WTC11 (cell line): ENCODE data around the gene BRICD5. TPM values are rescaled to one million over a fixed set of nuclear protein-coding genes. Genes with fewer than 3 reads are reported as not detected.

Experiments used
- ATAC-seq: fragments of 200-7000 bp; cut with Tn5 transposase; 2 replicates; pipeline ENCODE4 v1.10.0; 2021; ENCODE audit warnings: mild to moderate bottlenecking, moderate library complexity
- CTCF ChIA-PET: fragments of 300-600 bp; sonication (Branson Sonifier 250); formaldehyde crosslinking; loops from one replicate; lab custom pipeline; 2021; ENCODE audit warnings: antibody characterized with exemption; lab: Charles Lee
- POLR2A ChIA-PET: fragments of 350-600 bp; sonication (Branson Sonifier 250); formaldehyde crosslinking; loops from one replicate; lab custom pipeline; 2021; ENCODE audit warnings: antibody characterized with exemption; lab: Charles Lee
- DNase-seq: peaks from one replicate; pipeline ENCODE4 v3.0.0; 2021; ENCODE audit warnings: low spot score
- H3K27ac Mint-ChIP-seq: 2 replicates; pipeline ENCODE4 v1.8.0; 2021; ENCODE audit warnings: mixed read lengths
- H3K27me3 Mint-ChIP-seq: 2 replicates; pipeline ENCODE4 v1.8.0; 2021; ENCODE audit warnings: low read depth, mild to moderate bottlenecking, moderate library complexity, mixed read lengths
- H3K36me3 Mint-ChIP-seq: 2 replicates; pipeline ENCODE4 v1.8.0; 2021; ENCODE audit warnings: mixed read lengths
- H3K4me1 Mint-ChIP-seq: 2 replicates; pipeline ENCODE4 v1.8.0; 2022; ENCODE audit warnings: mixed read lengths
- H3K4me3 Mint-ChIP-seq: 2 replicates; pipeline ENCODE4 v1.8.0; 2021; ENCODE audit warnings: mild to moderate bottlenecking, moderate library complexity, mixed read lengths
- H3K9me3 Mint-ChIP-seq: 2 replicates; pipeline ENCODE4 v1.8.0; 2021; ENCODE audit warnings: mixed read lengths
- AR ChIP-seq: fragments of 250-450 bp; sonication (Bioruptor Pico); IDR thresholded peaks from 2 replicates; pipeline ENCODE4 v1.9.0; 2021; ENCODE audit warnings: mild to moderate bottlenecking
- CDX4 ChIP-seq: fragments of 250-450 bp; sonication (Bioruptor Pico); IDR thresholded peaks from 2 replicates; pipeline ENCODE4 v1.9.0; 2021; ENCODE audit warnings: moderate library complexity, mild to moderate bottlenecking, inconsistent platforms, borderline replicate concordance
- CREB1 ChIP-seq: sonication (generic); formaldehyde crosslinking; IDR thresholded peaks from 2 replicates; pipeline ENCODE4 v1.8.0; 2023; ENCODE audit warnings: mild to moderate bottlenecking, missing genetic modification reagents
- ETV6 ChIP-seq: sonication (generic); formaldehyde crosslinking; IDR thresholded peaks from 2 replicates; pipeline ENCODE4 v1.8.1; 2022; ENCODE audit warnings: mild to moderate bottlenecking, missing genetic modification reagents
- FOXJ3 ChIP-seq: sonication (generic); formaldehyde crosslinking; IDR thresholded peaks from 2 replicates; pipeline ENCODE4 v1.9.0; 2021; ENCODE audit warnings: missing genetic modification reagents, mild to moderate bottlenecking, borderline replicate concordance
- FOXP1 ChIP-seq: sonication (generic); formaldehyde crosslinking; IDR thresholded peaks from 2 replicates; pipeline ENCODE4 v1.8.0; 2022; ENCODE audit warnings: missing genetic modification reagents, mild to moderate bottlenecking, moderate library complexity, borderline replicate concordance
- GTF2I ChIP-seq: fragments of 250-450 bp; sonication (Bioruptor Pico); conservative IDR thresholded peaks from 2 replicates; pipeline ENCODE4 v1.4.0; 2021; ENCODE audit warnings: mild to moderate bottlenecking
- IRF2 ChIP-seq: sonication (generic); formaldehyde crosslinking; IDR thresholded peaks from 2 replicates; pipeline ENCODE4 v1.8.0; 2022; ENCODE audit warnings: low read depth, missing genetic modification reagents, borderline replicate concordance
- JAZF1 ChIP-seq: fragments of 250-450 bp; sonication (Bioruptor Pico); IDR thresholded peaks from 2 replicates; pipeline ENCODE4 v1.9.0; 2021; ENCODE audit warnings: moderate library complexity, mild to moderate bottlenecking, inconsistent platforms
- KAT7 ChIP-seq: sonication (generic); formaldehyde crosslinking; IDR thresholded peaks from 2 replicates; pipeline ENCODE4 v1.8.1; 2023; ENCODE audit warnings: missing genetic modification reagents, mild to moderate bottlenecking, borderline replicate concordance
- PREB ChIP-seq: sonication (generic); formaldehyde crosslinking; IDR thresholded peaks from 2 replicates; pipeline ENCODE4 v1.8.1; 2022; ENCODE audit warnings: mild to moderate bottlenecking, missing genetic modification reagents, moderate library complexity, borderline replicate concordance
- RORB ChIP-seq: fragments of 250-450 bp; sonication (Bioruptor Pico); IDR thresholded peaks from 2 replicates; pipeline ENCODE4 v1.9.0; 2021; ENCODE audit warnings: mild to moderate bottlenecking
- SOX15 ChIP-seq: fragments of 250-450 bp; sonication (Bioruptor Pico); IDR thresholded peaks from 2 replicates; pipeline ENCODE4 v1.9.0; 2021; ENCODE audit warnings: mild to moderate bottlenecking
- TCF7 ChIP-seq: sonication (generic); formaldehyde crosslinking; IDR thresholded peaks from 2 replicates; pipeline ENCODE4 v1.8.0; 2022; ENCODE audit warnings: mild to moderate bottlenecking, low read depth, missing genetic modification reagents, moderate library complexity
- TEAD1 ChIP-seq: sonication (generic); formaldehyde crosslinking; IDR thresholded peaks from 2 replicates; pipeline ENCODE4 v1.8.0; 2022; ENCODE audit warnings: mild to moderate bottlenecking, missing genetic modification reagents
- USF2 ChIP-seq: sonication (generic); formaldehyde crosslinking; IDR thresholded peaks from 2 replicates; pipeline ENCODE4 v1.8.1; 2023; ENCODE audit warnings: mild to moderate bottlenecking, missing genetic modification reagents, moderate library complexity
- ZBTB21 ChIP-seq: sonication (generic); formaldehyde crosslinking; IDR thresholded peaks from 2 replicates; pipeline ENCODE4 v1.8.1; 2023; ENCODE audit warnings: mild to moderate bottlenecking, missing genetic modification reagents, borderline replicate concordance
- ZNF317 ChIP-seq: sonication (generic); formaldehyde crosslinking; IDR thresholded peaks from 2 replicates; pipeline ENCODE4 v1.8.1; 2023; ENCODE audit warnings: low read depth, mild to moderate bottlenecking, moderate library complexity, missing genetic modification reagents, borderline replicate concordance
- total RNA-seq: library from RNA; stranded (reverse); gene quantifications from 3 replicates; pipeline ENCODE4 v1.2.3, GENCODE V29; 2021
- TF ChIP-seq, protein P1 (sequence below): fragments of 250-450 bp; sonication (Bioruptor Pico); IDR thresholded peaks from 2 replicates; pipeline ENCODE4 v1.9.0; 2021; ENCODE audit warnings: mild to moderate bottlenecking
- TF ChIP-seq, protein P2 (sequence below): sonication (generic); formaldehyde crosslinking; IDR thresholded peaks from 2 replicates; pipeline ENCODE4 v1.8.1; 2023; ENCODE audit warnings: mild to moderate bottlenecking, missing genetic modification reagents, moderate library complexity
- TF ChIP-seq, protein P3 (sequence below): fragments of 250-450 bp; sonication (Bioruptor Pico); IDR thresholded peaks from 2 replicates; pipeline ENCODE4 v1.8.0; 2021; ENCODE audit warnings: mild to moderate bottlenecking

The BRICD5 gene
- total RNA-seq, 1 experiment from 2014 or later = 13.6 TPM

DNA sequence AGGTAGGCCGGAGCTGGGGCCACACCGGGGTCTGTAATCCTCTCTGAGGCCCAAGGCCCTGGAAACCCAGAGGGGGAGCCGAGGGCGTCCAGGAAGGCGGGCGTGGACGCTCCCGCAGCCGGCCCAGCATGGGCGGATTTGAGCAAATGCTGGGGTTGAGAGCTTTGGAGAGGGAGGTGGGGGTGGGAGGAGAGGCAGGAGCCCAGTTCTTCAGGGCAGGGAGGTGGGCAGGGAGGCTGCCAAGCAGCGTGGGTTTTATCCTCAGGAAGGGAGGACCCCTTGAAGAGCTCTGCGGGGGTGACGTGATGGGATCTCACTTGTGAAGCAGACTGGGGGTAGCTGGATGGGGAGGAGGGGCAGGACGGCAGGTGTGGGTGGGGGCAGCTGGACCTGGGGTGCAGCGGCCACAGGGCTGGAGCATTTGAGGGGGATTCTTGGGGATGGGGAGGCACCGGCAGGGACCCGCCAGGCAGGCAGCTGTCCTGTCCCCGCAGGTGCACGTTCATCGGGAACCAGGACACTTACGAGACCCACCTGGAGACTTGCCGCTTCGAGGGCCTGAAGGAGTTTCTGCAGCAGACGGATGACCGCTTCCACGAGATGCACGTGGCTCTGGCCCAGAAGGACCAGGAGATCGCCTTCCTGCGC, 37.9 kb downstream of the BRICD5 start (continued):
- TF ChIP-seq ETV6 (CRISPR knock-in tag) (no peak), CDX4 (CRISPR knock-in tag) (no peak), PREB (no peak)
- TF ChIP-seq, all 79 proteins: peak for 0

DNA sequence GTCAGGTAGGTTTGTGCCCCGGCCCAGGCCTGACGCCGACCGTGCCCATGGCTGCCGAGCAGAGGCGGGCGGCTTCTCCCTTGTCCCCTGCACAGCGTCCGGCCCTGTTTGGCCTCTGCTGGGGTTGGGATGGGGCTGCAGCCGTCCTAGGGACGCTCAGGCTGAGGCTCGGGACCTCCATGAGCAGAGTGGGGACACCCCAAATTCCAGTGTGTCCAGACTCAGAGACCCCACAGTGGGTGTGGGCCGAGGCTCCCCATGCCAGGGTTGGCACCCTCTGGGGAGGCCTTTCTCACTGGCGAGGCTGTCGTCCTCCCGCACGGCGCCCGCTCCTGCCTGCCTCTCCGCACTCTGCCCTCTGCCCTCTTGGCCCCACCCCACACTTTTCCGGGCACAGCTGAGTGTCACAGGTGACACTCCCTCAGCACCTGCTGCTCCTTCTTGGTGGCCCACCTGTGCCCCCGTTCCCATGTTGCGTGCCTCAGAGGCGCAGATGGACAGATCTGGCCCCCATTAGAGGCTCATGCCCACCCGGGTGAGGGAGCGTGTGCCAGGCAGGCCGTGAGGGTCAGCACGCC, 39.0 kb downstream of the BRICD5 start:
- POLR2A ChIA-PET = no interaction called here
- H3K36me3 Mint-ChIP-seq = peaks cover 24% of the 10 kb centered on the region
- CTCF ChIA-PET = no interaction called here
- no peaks in the 10 kb centered on the region for H3K9me3 Mint-ChIP-seq
- no peak overlapping the region for H3K4me3 Mint-ChIP-seq
- no peaks in the 10 kb centered on the region for H3K4me1 Mint-ChIP-seq
- TF ChIP-seq FOXP1 (CRISPR knock-in tag) (0 out of 2 replicates have a peak, but pooled peaks have one; percentile 8), TCF7 (CRISPR knock-in tag) (no peak)
- ATAC-seq (no peak), DNase-seq (no peak)
- H3K27me3 Mint-ChIP-seq = no peaks in the 10 kb centered on the region
- H3K27ac Mint-ChIP-seq = no peak overlapping the region

DNA sequence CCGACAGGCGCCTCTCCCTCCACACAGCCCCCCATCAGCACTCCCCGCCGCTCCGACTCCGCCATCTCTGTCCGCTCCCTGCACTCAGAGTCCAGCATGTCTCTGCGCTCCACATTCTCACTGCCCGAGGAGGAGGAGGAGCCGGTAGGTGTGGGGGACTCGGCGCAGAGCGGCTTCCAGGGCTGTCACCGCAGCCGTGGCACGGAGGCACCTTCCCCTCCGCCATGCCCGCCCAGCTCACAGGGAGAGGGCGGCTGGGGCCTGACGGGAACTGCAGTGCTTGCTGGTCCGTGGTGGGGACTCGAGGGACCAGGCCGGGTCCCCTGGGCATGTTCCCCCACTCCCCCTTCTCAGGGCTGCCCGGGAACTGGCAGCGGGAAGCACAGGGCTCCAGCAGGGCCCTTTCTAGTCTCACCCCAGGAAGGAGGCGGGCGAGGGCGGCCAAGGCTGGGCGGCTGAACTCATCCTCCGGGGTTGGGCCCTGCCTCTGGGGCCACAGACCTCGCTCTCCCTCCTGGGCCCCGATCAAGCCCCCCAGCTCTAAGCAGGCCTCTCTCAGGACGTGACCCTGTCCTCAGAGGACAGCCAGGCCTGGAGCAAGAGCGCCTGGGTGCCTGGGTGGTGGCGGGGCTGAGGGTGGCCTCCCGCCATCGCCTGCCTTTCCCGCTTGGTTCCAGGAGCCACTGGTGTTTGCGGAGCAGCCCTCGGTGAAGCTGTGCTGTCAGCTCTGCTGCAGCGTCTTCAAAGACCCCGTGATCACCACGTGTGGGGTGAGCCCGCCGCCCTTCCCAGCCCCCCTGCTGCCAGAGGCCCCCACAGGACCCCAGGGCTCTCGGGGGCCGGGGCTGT, 39.9 kb downstream of the BRICD5 start:
- ATAC-seq (no peak; the same call in 1 of the 2 replicates), DNase-seq (no peak)
- Mint-ChIP-seq H3K27ac (no peak overlapping the region), H3K4me1 (no peaks in the 10 kb centered on the region), H3K4me3 (no peak overlapping the region), H3K9me3 (no peaks in the 10 kb centered on the region), H3K27me3 (no peaks in the 10 kb centered on the region), H3K36me3 (peaks cover 25% of the 10 kb centered on the region)
- ChIA-PET POLR2A (interaction anchor here (0.8 kb wide), 1 partner anchor 15 kb away, joined by 3 read pairs; the partner anchor contains the start of gene TRAF7), CTCF (no interaction called here)
- no peak for TF ChIP-seq CREB1 (CRISPR knock-in tag)
- no peak for TF ChIP-seq ZBTB21 (CRISPR knock-in tag)
- TF ChIP-seq FOXJ3 (CRISPR knock-in tag) = no peak
- TF ChIP-seq KAT7 (CRISPR knock-in tag) = no peak
- TF ChIP-seq, protein P1, sequence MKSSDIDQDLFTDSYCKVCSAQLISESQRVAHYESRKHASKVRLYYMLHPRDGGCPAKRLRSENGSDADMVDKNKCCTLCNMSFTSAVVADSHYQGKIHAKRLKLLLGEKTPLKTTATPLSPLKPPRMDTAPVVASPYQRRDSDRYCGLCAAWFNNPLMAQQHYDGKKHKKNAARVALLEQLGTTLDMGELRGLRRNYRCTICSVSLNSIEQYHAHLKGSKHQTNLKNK = no peak
- TF ChIP-seq, protein P2, sequence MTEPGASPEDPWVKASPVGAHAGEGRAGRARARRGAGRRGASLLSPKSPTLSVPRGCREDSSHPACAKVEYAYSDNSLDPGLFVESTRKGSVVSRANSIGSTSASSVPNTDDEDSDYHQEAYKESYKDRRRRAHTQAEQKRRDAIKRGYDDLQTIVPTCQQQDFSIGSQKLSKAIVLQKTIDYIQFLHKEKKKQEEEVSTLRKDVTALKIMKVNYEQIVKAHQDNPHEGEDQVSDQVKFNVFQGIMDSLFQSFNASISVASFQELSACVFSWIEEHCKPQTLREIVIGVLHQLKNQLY (CRISPR knock-in tag) = no peak
- TF ChIP-seq USF2 (CRISPR knock-in tag) = no peak
- TF ChIP-seq SOX15 (CRISPR knock-in tag) = no peak
- TF ChIP-seq ETV6 (CRISPR knock-in tag) = no peak
- TF ChIP-seq JAZF1 = no peak
- TF ChIP-seq RORB (CRISPR knock-in tag) = no peak
- no peak for TF ChIP-seq AR (CRISPR knock-in tag)
- TF ChIP-seq, protein P3, sequence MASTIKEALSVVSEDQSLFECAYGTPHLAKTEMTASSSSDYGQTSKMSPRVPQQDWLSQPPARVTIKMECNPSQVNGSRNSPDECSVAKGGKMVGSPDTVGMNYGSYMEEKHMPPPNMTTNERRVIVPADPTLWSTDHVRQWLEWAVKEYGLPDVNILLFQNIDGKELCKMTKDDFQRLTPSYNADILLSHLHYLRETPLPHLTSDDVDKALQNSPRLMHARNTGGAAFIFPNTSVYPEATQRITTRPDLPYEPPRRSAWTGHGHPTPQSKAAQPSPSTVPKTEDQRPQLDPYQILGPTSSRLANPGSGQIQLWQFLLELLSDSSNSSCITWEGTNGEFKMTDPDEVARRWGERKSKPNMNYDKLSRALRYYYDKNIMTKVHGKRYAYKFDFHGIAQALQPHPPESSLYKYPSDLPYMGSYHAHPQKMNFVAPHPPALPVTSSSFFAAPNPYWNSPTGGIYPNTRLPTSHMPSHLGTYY = no peak
- no peak for TF ChIP-seq IRF2
- TF ChIP-seq TEAD1 (CRISPR knock-in tag) = no peak
- no peak for TF ChIP-seq GTF2I
- TF ChIP-seq ZNF317 (CRISPR knock-in tag) = no peak
